GM12892 (cell line): Measurements from ENCODE around the gene CYP4F2.
"Not testable (repeated sequence)": the region's sequence is repeated elsewhere in the genome, so short reads cannot be mapped to it uniquely, and the experiment has no call there.

Source experiments
- POLR2A ChIP-seq: IDR thresholded peaks from 2 replicates; pipeline ENCODE4 v1.6.1; 2011; ENCODE audit warnings: low read depth, low read length, control low read depth
- POLR2AphosphoS5 ChIP-seq: IDR thresholded peaks from 2 replicates; pipeline ENCODE4 v1.6.1; 2011; ENCODE audit warnings: low read depth, low read length, control low read depth

DNA sequence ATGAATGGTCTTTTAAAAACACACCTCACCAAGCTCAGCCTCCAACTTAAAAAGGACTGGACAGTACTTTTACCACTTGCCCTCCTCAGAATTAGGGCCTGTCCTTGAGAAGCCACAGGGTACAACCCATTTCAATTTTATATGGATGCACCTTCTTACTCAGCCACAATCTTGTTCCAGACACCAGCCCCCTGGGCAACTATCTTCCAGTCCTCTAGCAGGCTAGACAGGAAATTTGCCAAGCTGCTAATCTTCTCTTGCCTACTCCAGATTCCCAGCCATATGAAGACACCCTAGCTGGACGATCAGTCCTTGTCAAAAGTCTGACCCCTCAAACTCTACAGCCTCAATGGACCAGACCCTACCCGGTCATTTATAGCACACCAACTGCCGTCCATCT lies 63.6 kb downstream of the CYP4F2 start:
- TF ChIP-seq POLR2A, POLR2AphosphoS5: not testable (repeated sequence)
